ENCODE measurements around the gene BDP1.
A peak's percentile ranks its signal among the peaks of the same experiment; 100 is the strongest.
"Not testable (repeated sequence)": the region's sequence is repeated elsewhere in the genome, so short reads cannot be mapped to it uniquely, and the experiment has no call there.

The BDP1 gene

DNA sequence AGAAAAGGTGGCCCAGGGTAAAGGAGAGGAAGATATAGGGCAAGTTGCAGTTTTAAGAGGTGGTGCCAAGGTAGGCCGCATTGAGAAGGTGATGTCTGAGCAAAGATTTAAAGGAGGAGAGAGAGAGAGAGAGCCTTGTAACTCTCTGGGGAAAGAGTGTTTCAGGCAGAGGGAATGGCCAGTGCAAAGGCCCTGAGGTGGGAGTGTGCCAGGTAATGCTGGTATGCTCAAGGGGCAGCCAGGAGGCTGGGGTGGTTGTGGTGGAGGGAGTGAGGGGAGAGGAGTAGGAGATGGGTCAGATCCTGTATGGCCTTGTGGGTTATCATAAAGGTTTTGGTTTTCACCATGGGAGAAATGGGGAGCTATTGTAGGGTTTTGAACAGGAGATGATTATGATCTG is 141.6 kb downstream of the BDP1 start:
- intact Hi-C loops (cut with DNase I): no loop called here
- no peak for DNase-seq

DNA sequence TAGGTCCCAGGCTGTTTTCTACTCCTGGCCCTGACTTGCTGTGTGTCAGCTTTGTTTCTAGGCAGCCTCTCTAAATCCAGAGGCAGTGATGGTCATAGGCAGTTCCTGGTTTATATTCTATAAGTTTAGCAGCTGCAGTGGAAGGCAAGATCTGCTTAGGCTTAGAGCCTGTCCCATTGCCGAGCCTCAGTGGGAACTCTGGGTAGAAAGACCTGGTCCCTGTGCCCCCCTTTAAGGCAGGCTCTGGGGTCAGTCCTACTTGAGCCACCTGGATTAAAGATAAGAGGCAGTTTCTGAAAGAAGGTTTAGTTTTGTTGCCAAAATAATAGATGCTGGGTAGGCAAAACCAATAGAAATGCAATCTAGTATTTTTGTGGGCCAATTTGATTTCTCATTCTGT is 145.3 kb downstream of the BDP1 start:
- intact Hi-C loops (cut with DNase I): no loop called here
- DNase-seq: no peak

DNA sequence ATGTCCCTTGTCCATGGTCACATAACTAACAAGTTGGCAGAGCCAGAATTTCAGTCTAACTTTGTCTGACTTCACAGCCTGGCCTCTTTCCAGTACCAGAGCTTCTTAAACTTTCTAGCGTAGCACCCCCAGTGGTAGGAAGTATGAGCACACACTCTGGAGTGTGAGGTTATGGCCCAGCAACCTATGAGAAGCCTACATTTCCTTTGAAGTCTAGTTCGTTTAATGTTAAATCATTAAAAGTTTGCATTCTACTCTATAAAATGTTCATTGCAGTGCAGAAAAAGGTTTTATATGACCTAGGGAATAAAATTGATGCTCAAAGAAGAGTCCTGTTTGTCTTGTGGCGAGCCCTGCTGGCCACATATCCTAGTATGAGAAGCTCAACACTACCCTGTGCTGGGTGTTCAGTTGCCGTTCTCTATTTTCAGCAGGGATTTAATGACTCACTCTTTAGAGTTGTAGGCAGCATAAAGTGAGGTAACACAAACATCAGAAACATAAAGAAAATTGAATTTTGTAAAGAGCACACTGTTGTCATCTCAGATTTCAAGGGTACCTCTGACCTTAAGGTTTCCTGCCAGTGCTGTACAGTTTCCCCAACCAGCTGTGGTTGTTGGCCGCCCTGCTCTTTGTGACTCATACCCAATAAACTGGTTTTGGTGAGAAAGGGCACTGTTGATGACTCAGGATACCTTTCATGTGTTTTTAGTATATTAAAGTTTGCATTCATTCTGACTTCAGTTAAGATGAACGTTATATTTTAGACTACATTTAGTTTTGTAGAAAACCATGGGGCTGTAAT is 146.0 kb downstream of the BDP1 start:
- peak in 19 of 42 donors; percentile 13 to 71 (median 39) for DNase-seq
- intact Hi-C loops (cut with DNase I): no loop called here

DNA sequence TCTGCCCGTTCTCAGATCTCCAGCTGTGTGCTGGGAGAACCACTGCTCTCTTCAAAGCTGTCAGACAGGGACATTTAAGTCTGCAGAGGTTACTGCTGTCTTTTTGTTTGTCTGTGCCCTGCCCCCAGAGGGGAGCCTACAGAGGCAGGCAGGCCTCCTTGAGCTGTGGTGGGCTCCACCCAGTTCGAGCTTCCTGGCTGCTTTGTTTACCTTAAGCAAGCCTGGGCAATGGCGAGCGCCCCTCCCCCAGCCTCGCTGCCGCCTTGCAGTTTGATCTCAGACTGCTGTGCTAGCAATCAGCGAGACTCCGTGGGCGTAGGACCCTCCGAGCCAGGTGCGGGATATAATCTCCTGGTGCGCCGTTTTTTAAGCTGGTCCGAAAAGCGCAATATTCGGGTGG is 154.5 kb downstream of the BDP1 start:
- intact Hi-C loops (cut with DNase I); DNase-seq: not testable (repeated sequence)

DNA sequence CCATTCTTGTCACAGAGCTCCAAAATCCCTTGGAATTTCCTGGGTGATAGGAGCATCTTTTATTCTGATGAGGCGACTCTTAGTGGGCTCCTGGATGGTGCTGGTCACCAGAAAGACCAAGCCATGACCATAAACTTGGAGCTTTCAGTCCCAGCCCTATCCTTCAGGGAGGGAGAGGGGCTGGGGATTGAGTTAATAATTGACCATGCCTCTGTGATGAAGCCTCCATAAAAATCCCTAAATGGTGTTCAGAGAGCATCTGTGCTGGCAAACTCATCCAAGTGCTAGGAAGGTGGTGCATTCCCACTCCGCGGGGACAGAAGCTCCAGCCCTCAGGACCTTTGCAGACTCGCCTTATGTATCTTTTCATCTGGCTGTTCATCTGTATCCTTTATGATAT is 160.4 kb downstream of the BDP1 start:
- intact Hi-C loops (cut with DNase I): no loop called here
- DNase-seq: no peak
